COR-L47 (cell line): ENCODE measurements around the gene OSBPL2.

Source experiments
- DNase-seq: peaks from one replicate; lab custom pipeline; 2025; lab: John Stamatoyannopoulos, UW

Gene OSBPL2

GRCh38 chr20:62326959-62327725, 88.8 kb downstream of the OSBPL2 start:
- DNase-seq: no peak

GRCh38 chr20:62327726-62328495, 89.6 kb downstream of the OSBPL2 start:
- DNase-seq: no peak

GRCh38 chr20:62328684-62329388, 90.5 kb downstream of the OSBPL2 start:
- no peak for DNase-seq

- DNase-seq: no peak
Measured at GRCh38 chr20:62329389-62330377, 91.4 kb downstream of the OSBPL2 start.

- DNase-seq: no peak
Measured at GRCh38 chr20:62330576-62331317, 92.4 kb downstream of the OSBPL2 start.

- no peak for DNase-seq
Measured at GRCh38 chr20:62331347-62331746, 93.0 kb downstream of the OSBPL2 start.

GRCh38 chr20:62332421-62332820, 94.1 kb downstream of the OSBPL2 start:
- DNase-seq: no peak

- DNase-seq: no peak
Measured at GRCh38 chr20:62332989-62333819, 94.9 kb downstream of the OSBPL2 start.

GRCh38 chr20:62333820-62334595, 95.7 kb downstream of the OSBPL2 start:
- DNase-seq: no peak

GRCh38 chr20:62334881-62335280, 96.6 kb downstream of the OSBPL2 start:
- no peak for DNase-seq

- DNase-seq: no peak
Measured at GRCh38 chr20:62335532-62335931, 97.2 kb downstream of the OSBPL2 start.

GRCh38 chr20:62336329-62336728, 98.0 kb downstream of the OSBPL2 start:
- no peak for DNase-seq

GRCh38 chr20:62336775-62337557, 98.6 kb downstream of the OSBPL2 start:
- no peak for DNase-seq

- peak; percentile 61 for DNase-seq
Measured at GRCh38 chr20:62337558-62338293, 99.4 kb downstream of the OSBPL2 start.

- no peak for DNase-seq
Measured at GRCh38 chr20:62338294-62338620, 99.9 kb downstream of the OSBPL2 start.

GRCh38 chr20:62339647-62340062, 101.3 kb downstream of the OSBPL2 start:
- no peak for DNase-seq

GRCh38 chr20:62342910-62343309, 104.6 kb downstream of the OSBPL2 start:
- DNase-seq: no peak

GRCh38 chr20:62344092-62344491, 105.8 kb downstream of the OSBPL2 start:
- DNase-seq: no peak
